GM23248 (cell line): ENCODE measurements around the gene CCDC191. TPM values are rescaled to one million over a fixed set of nuclear protein-coding genes. Genes with fewer than 3 reads are reported as not detected.

ENCODE experiments used
- DNase-seq: peaks from one replicate; pipeline ENCODE4 v3.0.0-alpha.2; 2015
- H2AFZ ChIP-seq: fragments of 200-600 bp; sonication (generic); 2 replicates; pipeline ENCODE4 v1.6.1; 2016; ENCODE audit warnings: antibody characterized with exemption
- H3F3A ChIP-seq: fragments of 200-600 bp; sonication (generic); 2 replicates; pipeline ENCODE4 v1.6.1; 2016; ENCODE audit warnings: mild to moderate bottlenecking, antibody characterized with exemption, mixed run types; ENCODE audit not compliant: insufficient read depth
- H3K27ac ChIP-seq: fragments of 200-600 bp; sonication (generic); 2 replicates; pipeline ENCODE4 v1.5.1; 2016; ENCODE audit warnings: mild to moderate bottlenecking
- H3K27me3 ChIP-seq: fragments of 200-600 bp; sonication (generic); replicated peaks from 2 replicates; pipeline ENCODE4 v1.6.1; 2016; ENCODE audit warnings: mild to moderate bottlenecking; ENCODE audit not compliant: insufficient read depth
- H3K36me3 ChIP-seq: fragments of 200-600 bp; sonication (generic); 2 replicates; pipeline ENCODE4 v1.6.1; 2016; ENCODE audit warnings: low read depth, mild to moderate bottlenecking
- H3K4me1 ChIP-seq: fragments of 200-600 bp; sonication (generic); 2 replicates; pipeline ENCODE4 v1.6.1; 2016; ENCODE audit warnings: mild to moderate bottlenecking; ENCODE audit not compliant: insufficient read depth
- H3K4me2 ChIP-seq: fragments of 200-600 bp; sonication (generic); one replicate; pipeline ENCODE4 v1.6.1; 2016; ENCODE audit warnings: mild to moderate bottlenecking; ENCODE audit not compliant: unreplicated experiment
- H3K4me3 ChIP-seq: fragments of 200-600 bp; sonication (generic); 2 replicates; pipeline ENCODE4 v1.5.1; 2016; ENCODE audit warnings: mild to moderate bottlenecking
- H3K79me2 ChIP-seq: fragments of 200-600 bp; sonication (generic); 2 replicates; pipeline ENCODE4 v1.6.1; 2016; ENCODE audit warnings: mild to moderate bottlenecking; ENCODE audit not compliant: insufficient read depth
- H3K9ac ChIP-seq: fragments of 200-600 bp; sonication (generic); 2 replicates; pipeline ENCODE4 v1.6.1; 2016; ENCODE audit warnings: mild to moderate bottlenecking
- H3K9me2 ChIP-seq: fragments of 200-600 bp; sonication (generic); 2 replicates; pipeline ENCODE4 v1.6.1; 2016; ENCODE audit warnings: mixed run types, mild to moderate bottlenecking, moderate library complexity; ENCODE audit not compliant: insufficient read depth
- H3K9me3 ChIP-seq: fragments of 200-600 bp; sonication (generic); one replicate; pipeline ENCODE4 v1.6.1; 2017; ENCODE audit warnings: low read depth
- H4K20me1 ChIP-seq: fragments of 200-600 bp; sonication (generic); 2 replicates; pipeline ENCODE4 v1.6.0; 2016; ENCODE audit not compliant: insufficient read depth
- EZH2 ChIP-seq: fragments of 200-600 bp; sonication (generic); IDR thresholded peaks from 2 replicates; pipeline ENCODE4 v1.6.1; 2018; ENCODE audit warnings: antibody characterized with exemption, mild to moderate bottlenecking; ENCODE audit not compliant: insufficient read depth, poor library complexity, severe bottlenecking
- EZH2phosphoT487 ChIP-seq: fragments of 200-600 bp; sonication (generic); IDR thresholded peaks from 2 replicates; pipeline ENCODE4 v1.6.1; 2018; ENCODE audit warnings: antibody characterized with exemption, moderate library complexity, mild to moderate bottlenecking, low read depth; ENCODE audit not compliant: insufficient read depth
- WGBS, 2 experiments: methylation state at CpG; one replicate each; pipeline ENCODE4 v1.1.6; 2015 to 2017; ENCODE audit warnings: low lambda C conversion rate in 2 of 2, low coverage in 1 of 2; ENCODE audit errors: missing lambda C conversion rate in 2 of 2; 5-methylcytosine and 5-hydroxymethylcytosine counted together
- in situ Hi-C: fragments of 300-500 bp; cut with MboI; formaldehyde crosslinking; loops from 2 replicates; pipeline ENCODE4 v1.15.0; 2020
- polyA plus RNA-seq: library from polyadenylated mRNA; unstranded; fragments of >200 nt; fragmentation: Nextera tagmentation; extraction: Ambion mirVana; gene quantifications from 2 replicates; pipeline ENCODE4 v1.2.1, GENCODE V29; 2016
- total RNA-seq: library from RNA; depleted of rRNA; stranded (reverse); fragments of >200 nt; shearing (Covaris generic); gene quantifications from 2 replicates; pipeline ENCODE4 v1.2.3, GENCODE V29; 2014

CCDC191 gene
- total and polyA plus RNA-seq, 2 experiments from 2014 or later: 0.43 to 1.5 TPM

- DNase-seq: peak; percentile 21
- Histone ChIP-seq H2AFZ (no peak overlapping the region), H3K27ac (peak overlapping the region; percentile 14; the same call in 1 of the 2 replicates), H3K36me3 (peaks cover 36% of the 10 kb centered on the region), H3K4me2 (peak overlapping the region; percentile 25), H3F3A (peaks cover 19% of the 10 kb centered on the region), H3K4me3 (0 out of 2 replicates have a peak overlapping the region, but pooled peaks have one; percentile 2), H3K9me3 (no peaks in the 10 kb centered on the region), H3K9ac (no peak overlapping the region), H3K79me2 (no peaks in the 10 kb centered on the region), H3K9me2 (no peaks in the 10 kb centered on the region), H3K4me1 (peaks cover 24% of the 10 kb centered on the region), H3K27me3 (no peaks in the 10 kb centered on the region), H4K20me1 (no peaks in the 10 kb centered on the region)
- in situ Hi-C loops: no loop called here
- TF ChIP-seq EZH2phosphoT487: no peak
- TF ChIP-seq EZH2: no peak
Measured at GRCh38 chr3:114081037-114081436, 24.7 kb upstream of the CCDC191 start.

DNA sequence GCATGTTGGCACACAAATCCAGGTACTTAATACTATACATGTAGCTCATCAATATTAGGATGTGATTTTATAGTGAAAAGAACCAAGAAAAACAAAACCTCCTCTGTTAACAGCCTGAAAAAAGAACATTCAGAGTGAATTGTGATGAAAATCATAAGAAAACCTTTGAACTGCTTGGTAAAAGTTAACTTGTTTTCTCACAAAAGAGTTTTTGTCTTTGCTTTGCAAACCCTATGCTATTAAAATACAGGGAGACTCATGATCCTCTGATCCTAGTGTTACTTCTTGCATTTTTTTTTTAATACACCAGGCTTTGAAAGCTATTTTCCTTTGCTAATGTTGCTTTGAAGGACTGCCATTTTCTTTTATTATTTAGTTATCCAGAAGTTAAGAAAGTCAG is 23.9 kb upstream of the CCDC191 start:
- no peaks in the 10 kb centered on the region for H3K79me2 ChIP-seq
- H3K4me2 ChIP-seq: peak overlapping the region; percentile 25
- TF ChIP-seq EZH2phosphoT487: no peak
- no peaks in the 10 kb centered on the region for H3K27me3 ChIP-seq
- peaks cover 35% of the 10 kb centered on the region for H3K36me3 ChIP-seq
- H3K27ac ChIP-seq: peak overlapping the region; percentile 14; the same call in 1 of the 2 replicates
- in situ Hi-C loops: no loop called here
- H3F3A ChIP-seq: peaks cover 19% of the 10 kb centered on the region
- no peak overlapping the region for H3K9ac ChIP-seq
- H3K4me3 ChIP-seq: no peak overlapping the region
- no peak overlapping the region for H2AFZ ChIP-seq
- H3K9me3 ChIP-seq: no peaks in the 10 kb centered on the region
- DNase-seq: no peak
- no peaks in the 10 kb centered on the region for H4K20me1 ChIP-seq
- H3K9me2 ChIP-seq: no peaks in the 10 kb centered on the region
- peaks cover 24% of the 10 kb centered on the region for H3K4me1 ChIP-seq

DNA sequence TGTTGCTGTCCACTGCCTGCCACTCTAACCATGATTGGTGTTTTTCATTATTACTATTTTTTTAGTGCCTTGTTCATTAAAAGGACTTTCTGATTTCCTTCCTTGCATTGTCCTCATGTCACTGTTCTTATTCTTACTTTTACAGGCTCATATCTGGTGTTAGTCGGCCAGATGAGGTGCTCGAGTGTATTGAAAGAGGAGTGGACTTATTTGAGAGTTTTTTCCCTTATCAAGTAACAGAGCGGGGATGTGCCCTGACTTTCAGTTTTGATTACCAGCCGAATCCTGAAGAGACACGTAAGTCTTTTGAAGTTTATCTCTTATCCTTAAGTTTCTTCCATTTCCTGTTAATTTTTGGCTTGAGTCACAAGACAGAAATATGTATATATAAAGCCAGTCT is 23.4 kb upstream of the CCDC191 start:
- no peak overlapping the region for H3K9ac ChIP-seq
- TF ChIP-seq EZH2phosphoT487 (no peak), EZH2 (no peak)
- H3F3A ChIP-seq: peaks cover 19% of the 10 kb centered on the region
- no peaks in the 10 kb centered on the region for H4K20me1 ChIP-seq
- peaks cover 24% of the 10 kb centered on the region for H3K4me1 ChIP-seq
- H3K79me2 ChIP-seq: no peaks in the 10 kb centered on the region
- in situ Hi-C loops: no loop called here
- H3K9me2 ChIP-seq: no peaks in the 10 kb centered on the region
- no peak overlapping the region for H2AFZ ChIP-seq
- H3K4me2 ChIP-seq: no peak overlapping the region
- H3K9me3 ChIP-seq: no peaks in the 10 kb centered on the region
- no peak for DNase-seq
- 91 to 96% methylated on average over 5 of the region's 5 CpGs for WGBS, 2 experiments
- no peak overlapping the region; the same call in 1 of the 2 replicates for H3K27ac ChIP-seq
- H3K36me3 ChIP-seq: peaks cover 40% of the 10 kb centered on the region
- H3K27me3 ChIP-seq: no peaks in the 10 kb centered on the region
- H3K4me3 ChIP-seq: no peak overlapping the region

DNA sequence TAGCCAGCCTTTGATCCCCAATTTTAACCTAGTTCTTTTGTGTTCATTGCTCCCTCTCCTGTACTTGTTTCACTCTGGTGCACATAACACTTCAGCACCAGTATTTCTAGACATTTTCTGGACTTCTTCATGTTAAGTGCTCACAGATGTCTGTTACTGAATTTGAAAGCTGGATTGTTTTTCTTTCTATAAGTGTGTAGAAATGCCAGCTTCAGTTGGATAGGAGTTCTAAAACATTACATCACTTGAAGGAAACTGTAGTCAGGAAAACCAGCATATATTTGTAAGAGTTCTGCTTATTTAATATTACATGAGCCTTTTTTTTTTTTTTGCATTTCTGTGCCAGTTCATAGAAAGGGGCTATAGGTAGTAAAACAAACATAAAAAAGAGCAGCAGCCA is 21.8 kb upstream of the CCDC191 start:
- H3K9me3 ChIP-seq: no peaks in the 10 kb centered on the region
- no peak overlapping the region for H2AFZ ChIP-seq
- peak; percentile 2 for DNase-seq
- H3K4me3 ChIP-seq: no peak overlapping the region
- H4K20me1 ChIP-seq: no peaks in the 10 kb centered on the region
- H3K79me2 ChIP-seq: no peaks in the 10 kb centered on the region
- H3K27ac ChIP-seq: no peak overlapping the region
- in situ Hi-C loops: no loop called here
- peaks cover 24% of the 10 kb centered on the region for H3K4me1 ChIP-seq
- peaks cover 46% of the 10 kb centered on the region for H3K36me3 ChIP-seq
- no peak overlapping the region for H3K9ac ChIP-seq
- no peaks in the 10 kb centered on the region for H3K27me3 ChIP-seq
- H3F3A ChIP-seq: peaks cover 19% of the 10 kb centered on the region
- TF ChIP-seq EZH2 (no peak), EZH2phosphoT487 (no peak)
- H3K4me2 ChIP-seq: no peak overlapping the region
- no peaks in the 10 kb centered on the region for H3K9me2 ChIP-seq

DNA sequence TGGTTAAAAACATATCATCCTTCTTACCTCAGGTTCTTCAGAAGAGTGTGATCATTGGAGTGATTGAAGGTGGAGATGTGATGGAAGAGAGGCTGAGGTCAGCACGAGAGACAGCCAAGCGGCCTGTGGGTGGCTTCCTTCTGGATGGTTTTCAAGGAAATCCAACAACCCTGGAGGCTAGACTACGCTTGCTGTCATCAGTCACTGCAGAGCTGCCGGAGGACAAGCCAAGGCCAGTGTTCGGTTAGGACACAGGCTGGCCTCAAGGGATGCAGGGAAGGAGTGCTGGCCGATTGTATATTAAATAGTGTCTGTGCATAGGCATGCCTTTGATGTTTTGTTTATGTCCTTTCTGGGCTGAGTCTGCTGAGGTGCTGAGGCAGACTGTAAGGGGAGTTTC is 20.4 kb upstream of the CCDC191 start:
- WGBS, 2 experiments: 83 to 88% methylated on average over 6 of the region's 6 CpGs
- no peak overlapping the region for H3K9ac ChIP-seq
- no peak overlapping the region for H3K27ac ChIP-seq
- H3K27me3 ChIP-seq: no peaks in the 10 kb centered on the region
- no peaks in the 10 kb centered on the region for H4K20me1 ChIP-seq
- H3K4me2 ChIP-seq: no peak overlapping the region
- peaks cover 24% of the 10 kb centered on the region for H3K4me1 ChIP-seq
- H3K36me3 ChIP-seq: peaks cover 40% of the 10 kb centered on the region
- H2AFZ ChIP-seq: no peak overlapping the region
- H3K9me3 ChIP-seq: no peaks in the 10 kb centered on the region
- DNase-seq: no peak
- peaks cover 19% of the 10 kb centered on the region for H3F3A ChIP-seq
- no peaks in the 10 kb centered on the region for H3K9me2 ChIP-seq
- H3K4me3 ChIP-seq: no peak overlapping the region
- in situ Hi-C loops: no loop called here
- no peaks in the 10 kb centered on the region for H3K79me2 ChIP-seq
- TF ChIP-seq EZH2: no peak
- no peak for TF ChIP-seq EZH2phosphoT487
